ENCODE data around the gene SAMD4A.
A peak's percentile ranks its signal among the peaks of the same experiment; 100 is the strongest.

Gene SAMD4A

GRCh38 chr14:54565785-54566409 is 1.0 kb upstream of the SAMD4A start:
- DNase-seq = peak; percentile 65 to 69

GRCh38 chr14:54567224-54567638 is 303 bp downstream of the SAMD4A start:
- no peak for DNase-seq

GRCh38 chr14:54567639-54568561 is 972 bp downstream of the SAMD4A start:
- DNase-seq = peak in 1 of 2 donors; percentile 5

- no peak for DNase-seq
These were observed 2.1 kb downstream of the SAMD4A start for GRCh38 chr14:54568821-54569595.

GRCh38 chr14:54570047-54570446 is 3.1 kb downstream of the SAMD4A start:
- no peak for DNase-seq

GRCh38 chr14:54570631-54571415 is 3.9 kb downstream of the SAMD4A start:
- DNase-seq = peak; percentile 14 to 20

- DNase-seq = peak; percentile 20 to 61
These were observed 5.4 kb downstream of the SAMD4A start for GRCh38 chr14:54572316-54572715.

- no peak for DNase-seq
These were observed 7.6 kb downstream of the SAMD4A start for GRCh38 chr14:54574528-54574927.

GRCh38 chr14:54577494-54577893 is 10.6 kb downstream of the SAMD4A start:
- no peak for DNase-seq

- DNase-seq = no peak
These were observed 11.0 kb downstream of the SAMD4A start for GRCh38 chr14:54577977-54578376.

GRCh38 chr14:54579621-54580020 is 12.7 kb downstream of the SAMD4A start:
- DNase-seq = peak; percentile 25 to 41

GRCh38 chr14:54580933-54581332 is 14.0 kb downstream of the SAMD4A start:
- DNase-seq = no peak

GRCh38 chr14:54582334-54582733 is 15.4 kb downstream of the SAMD4A start:
- DNase-seq = no peak

GRCh38 chr14:54584097-54584496 is 17.2 kb downstream of the SAMD4A start:
- no peak for DNase-seq

GRCh38 chr14:54585214-54585613 is 18.3 kb downstream of the SAMD4A start:
- DNase-seq = no peak

GRCh38 chr14:54589076-54589475 is 22.1 kb downstream of the SAMD4A start:
- no peak for DNase-seq

- DNase-seq = no peak
These were observed 22.9 kb downstream of the SAMD4A start for GRCh38 chr14:54589843-54590242.

GRCh38 chr14:54590481-54590880 is 23.6 kb downstream of the SAMD4A start:
- no peak for DNase-seq

- no peak for DNase-seq
These were observed 24.5 kb downstream of the SAMD4A start for GRCh38 chr14:54591461-54591860.

GRCh38 chr14:54591866-54592265 is 24.9 kb downstream of the SAMD4A start:
- no peak for DNase-seq

- no peak for DNase-seq
These were observed 26.9 kb downstream of the SAMD4A start for GRCh38 chr14:54593860-54594259.

- no peak for DNase-seq
These were observed 27.6 kb downstream of the SAMD4A start for GRCh38 chr14:54594537-54594936.

All from inflammatory macrophage treated with lipopolysaccharide for 1 hour (primary cell).